Measurements from ENCODE around the gene NAPEPLD.

Gene NAPEPLD

DNA sequence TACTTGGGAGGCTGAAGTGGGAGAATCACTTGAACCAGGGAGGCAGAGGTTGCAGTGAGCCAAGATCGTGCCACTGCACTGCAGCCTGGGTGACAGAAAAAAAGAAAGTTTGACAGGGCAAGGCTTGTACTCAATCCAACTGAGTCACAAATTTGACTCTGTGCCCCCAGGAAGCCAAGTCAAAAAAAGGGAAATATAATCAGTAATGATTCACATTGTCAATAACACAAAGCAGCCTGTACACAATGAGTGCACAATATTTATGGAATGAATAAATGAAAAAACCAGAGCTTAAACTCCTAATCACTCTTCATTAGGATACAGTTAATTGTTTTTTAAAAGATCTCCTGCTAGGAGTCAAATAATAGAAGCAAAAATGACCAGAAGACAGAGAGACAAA, 6.4 kb downstream of the NAPEPLD start:
- ChIA-PET POLR2A (no interaction called here), CTCF (no interaction called here)
- Histone ChIP-seq H3K27ac (ENCODE audit: extremely low read depth, low read depth, low read length) (no peak overlapping the region), H3K4me1 (ENCODE audit: control insufficient read depth, insufficient read depth, low read length) (no peaks in the 10 kb centered on the region; the same call in 1 of the 2 replicates), H3K9me3 (ENCODE audit: control insufficient read depth, insufficient read depth, low read depth, low read length) (no peaks in the 10 kb centered on the region), H3K4me3 (ENCODE audit: low read depth, low read length) (no peak overlapping the region), H3K36me3 (ENCODE audit: control insufficient read depth in 2 of 2, insufficient read depth in 1 of 2, low read length in 2 of 2) (no peaks in the 10 kb centered on the region)
- no peak for TF ChIP-seq GLIS1 (tag by site-specific recombination; IDR thresholded peaks at IDR 0.05)
- TF ChIP-seq ZNF501 (tag by site-specific recombination; IDR thresholded peaks at IDR 0.05) = no peak
- no peak for TF ChIP-seq SP3 (tag by site-specific recombination; IDR thresholded peaks at IDR 0.05)
- TF ChIP-seq KLF10 (tag by site-specific recombination; IDR thresholded peaks at IDR 0.05) = no peak
- TF ChIP-seq ZBTB17 (tag by site-specific recombination; IDR thresholded peaks at IDR 0.05) = no peak
- no peak for TF ChIP-seq ZNF138 (tag by site-specific recombination; IDR thresholded peaks at IDR 0.05; ENCODE audit: borderline replicate concordance)
- TF ChIP-seq ZNF155 (tag by site-specific recombination; IDR thresholded peaks at IDR 0.05) = no peak
- TF ChIP-seq ZNF48 (tag by site-specific recombination; IDR thresholded peaks at IDR 0.05) = no peak
- TF ChIP-seq, protein P1, sequence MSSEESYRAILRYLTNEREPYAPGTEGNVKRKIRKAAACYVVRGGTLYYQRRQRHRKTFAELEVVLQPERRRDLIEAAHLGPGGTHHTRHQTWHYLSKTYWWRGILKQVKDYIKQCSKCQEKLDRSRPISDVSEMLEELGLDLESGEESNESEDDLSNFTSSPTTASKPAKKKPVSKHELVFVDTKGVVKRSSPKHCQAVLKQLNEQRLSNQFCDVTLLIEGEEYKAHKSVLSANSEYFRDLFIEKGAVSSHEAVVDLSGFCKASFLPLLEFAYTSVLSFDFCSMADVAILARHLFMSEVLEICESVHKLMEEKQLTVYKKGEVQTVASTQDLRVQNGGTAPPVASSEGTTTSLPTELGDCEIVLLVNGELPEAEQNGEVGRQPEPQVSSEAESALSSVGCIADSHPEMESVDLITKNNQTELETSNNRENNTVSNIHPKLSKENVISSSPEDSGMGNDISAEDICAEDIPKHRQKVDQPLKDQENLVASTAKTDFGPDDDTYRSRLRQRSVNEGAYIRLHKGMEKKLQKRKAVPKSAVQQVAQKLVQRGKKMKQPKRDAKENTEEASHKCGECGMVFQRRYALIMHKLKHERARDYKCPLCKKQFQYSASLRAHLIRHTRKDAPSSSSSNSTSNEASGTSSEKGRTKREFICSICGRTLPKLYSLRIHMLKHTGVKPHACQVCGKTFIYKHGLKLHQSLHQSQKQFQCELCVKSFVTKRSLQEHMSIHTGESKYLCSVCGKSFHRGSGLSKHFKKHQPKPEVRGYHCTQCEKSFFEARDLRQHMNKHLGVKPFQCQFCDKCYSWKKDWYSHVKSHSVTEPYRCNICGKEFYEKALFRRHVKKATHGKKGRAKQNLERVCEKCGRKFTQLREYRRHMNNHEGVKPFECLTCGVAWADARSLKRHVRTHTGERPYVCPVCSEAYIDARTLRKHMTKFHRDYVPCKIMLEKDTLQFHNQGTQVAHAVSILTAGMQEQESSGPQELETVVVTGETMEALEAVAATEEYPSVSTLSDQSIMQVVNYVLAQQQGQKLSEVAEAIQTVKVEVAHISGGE (tag by site-specific recombination; conservative IDR thresholded peaks at IDR 0.05; ENCODE audit: low read depth) = no peak
- no peak for TF ChIP-seq ZSCAN16 (tag by site-specific recombination; IDR thresholded peaks at IDR 0.05)
- TF ChIP-seq, protein P2, sequence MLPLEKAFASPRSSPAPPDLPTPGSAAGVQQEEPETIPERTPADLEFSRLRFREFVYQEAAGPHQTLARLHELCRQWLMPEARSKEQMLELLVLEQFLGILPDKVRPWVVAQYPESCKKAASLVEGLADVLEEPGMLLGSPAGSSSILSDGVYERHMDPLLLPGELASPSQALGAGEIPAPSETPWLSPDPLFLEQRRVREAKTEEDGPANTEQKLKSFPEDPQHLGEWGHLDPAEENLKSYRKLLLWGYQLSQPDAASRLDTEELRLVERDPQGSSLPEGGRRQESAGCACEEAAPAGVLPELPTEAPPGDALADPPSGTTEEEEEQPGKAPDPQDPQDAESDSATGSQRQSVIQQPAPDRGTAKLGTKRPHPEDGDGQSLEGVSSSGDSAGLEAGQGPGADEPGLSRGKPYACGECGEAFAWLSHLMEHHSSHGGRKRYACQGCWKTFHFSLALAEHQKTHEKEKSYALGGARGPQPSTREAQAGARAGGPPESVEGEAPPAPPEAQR (tag by site-specific recombination; IDR thresholded peaks at IDR 0.05) = no peak
- no peak for TF ChIP-seq SETDB1 (IDR thresholded peaks at IDR 0.05; ENCODE audit: insufficient read length, low read length)
- no peak for TF ChIP-seq KLF16 (tag by site-specific recombination; IDR thresholded peaks at IDR 0.05)
- no peak for TF ChIP-seq RBAK (tag by site-specific recombination; IDR thresholded peaks at IDR 0.05)
- TF ChIP-seq, protein P3, sequence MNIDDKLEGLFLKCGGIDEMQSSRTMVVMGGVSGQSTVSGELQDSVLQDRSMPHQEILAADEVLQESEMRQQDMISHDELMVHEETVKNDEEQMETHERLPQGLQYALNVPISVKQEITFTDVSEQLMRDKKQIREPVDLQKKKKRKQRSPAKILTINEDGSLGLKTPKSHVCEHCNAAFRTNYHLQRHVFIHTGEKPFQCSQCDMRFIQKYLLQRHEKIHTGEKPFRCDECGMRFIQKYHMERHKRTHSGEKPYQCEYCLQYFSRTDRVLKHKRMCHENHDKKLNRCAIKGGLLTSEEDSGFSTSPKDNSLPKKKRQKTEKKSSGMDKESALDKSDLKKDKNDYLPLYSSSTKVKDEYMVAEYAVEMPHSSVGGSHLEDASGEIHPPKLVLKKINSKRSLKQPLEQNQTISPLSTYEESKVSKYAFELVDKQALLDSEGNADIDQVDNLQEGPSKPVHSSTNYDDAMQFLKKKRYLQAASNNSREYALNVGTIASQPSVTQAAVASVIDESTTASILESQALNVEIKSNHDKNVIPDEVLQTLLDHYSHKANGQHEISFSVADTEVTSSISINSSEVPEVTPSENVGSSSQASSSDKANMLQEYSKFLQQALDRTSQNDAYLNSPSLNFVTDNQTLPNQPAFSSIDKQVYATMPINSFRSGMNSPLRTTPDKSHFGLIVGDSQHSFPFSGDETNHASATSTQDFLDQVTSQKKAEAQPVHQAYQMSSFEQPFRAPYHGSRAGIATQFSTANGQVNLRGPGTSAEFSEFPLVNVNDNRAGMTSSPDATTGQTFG (tag by site-specific recombination; IDR thresholded peaks at IDR 0.05; ENCODE audit: borderline replicate concordance) = no peak
- TF ChIP-seq ZNF248 (tag by site-specific recombination; IDR thresholded peaks at IDR 0.05) = no peak
- no peak for TF ChIP-seq ZNF514 (tag by site-specific recombination; IDR thresholded peaks at IDR 0.05)
- TF ChIP-seq ZNF768 (tag by site-specific recombination; IDR thresholded peaks at IDR 0.05) = no peak
- TF ChIP-seq ZNF843 (tag by site-specific recombination; IDR thresholded peaks at IDR 0.05) = no peak
- TF ChIP-seq ZBTB20 (tag by site-specific recombination; IDR thresholded peaks at IDR 0.05) = no peak

Data from HEK293 (cell line).